Esophagus squamous epithelium (tissue), 4 donors: Measurements from ENCODE around the gene COX6A1.

ENCODE experiments used
- POLR2A ChIP-seq, 4 donors: fragments of 450-650 bp; IDR thresholded peaks; one replicate each; pipeline ENCODE4 v1.6.1; 2017; ENCODE audit warnings: antibody characterized with exemption in 4 of 4, mild to moderate bottlenecking in 4 of 4, moderate library complexity in 3 of 4
- TF ChIP-seq, protein P1 (sequence below), 6 experiments: fragments of 450-650 bp in 4 of 6; fragments of 200-600 bp in 2 of 6; sonication (generic) in 2 of 6; IDR thresholded peaks; one replicate each; pipeline ENCODE4 v1.5.1; 2016 to 2019; ENCODE audit warnings: antibody characterized with exemption in 6 of 6, mild to moderate bottlenecking in 4 of 6, moderate library complexity in 4 of 6

DNA sequence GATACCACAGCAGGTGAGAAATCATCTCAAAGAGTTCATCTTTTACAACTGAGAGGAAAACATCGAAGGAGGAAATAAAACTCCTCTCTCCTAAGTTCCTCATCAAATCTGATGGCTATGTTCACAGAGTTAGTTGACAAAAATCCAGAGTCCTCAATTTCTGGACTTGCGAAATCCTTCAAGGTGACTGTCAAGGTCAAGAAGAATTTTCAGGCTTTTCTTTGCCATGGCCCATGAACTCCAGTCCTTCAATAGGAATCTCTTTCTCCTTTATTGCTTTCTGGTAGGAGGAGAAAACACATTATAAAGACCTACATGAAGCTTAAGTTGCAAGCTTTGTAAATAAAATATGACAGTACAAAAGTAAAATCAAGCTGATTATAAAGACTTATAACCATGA lies 6.8 kb downstream of the COX6A1 start:
- TF ChIP-seq, protein P1, sequence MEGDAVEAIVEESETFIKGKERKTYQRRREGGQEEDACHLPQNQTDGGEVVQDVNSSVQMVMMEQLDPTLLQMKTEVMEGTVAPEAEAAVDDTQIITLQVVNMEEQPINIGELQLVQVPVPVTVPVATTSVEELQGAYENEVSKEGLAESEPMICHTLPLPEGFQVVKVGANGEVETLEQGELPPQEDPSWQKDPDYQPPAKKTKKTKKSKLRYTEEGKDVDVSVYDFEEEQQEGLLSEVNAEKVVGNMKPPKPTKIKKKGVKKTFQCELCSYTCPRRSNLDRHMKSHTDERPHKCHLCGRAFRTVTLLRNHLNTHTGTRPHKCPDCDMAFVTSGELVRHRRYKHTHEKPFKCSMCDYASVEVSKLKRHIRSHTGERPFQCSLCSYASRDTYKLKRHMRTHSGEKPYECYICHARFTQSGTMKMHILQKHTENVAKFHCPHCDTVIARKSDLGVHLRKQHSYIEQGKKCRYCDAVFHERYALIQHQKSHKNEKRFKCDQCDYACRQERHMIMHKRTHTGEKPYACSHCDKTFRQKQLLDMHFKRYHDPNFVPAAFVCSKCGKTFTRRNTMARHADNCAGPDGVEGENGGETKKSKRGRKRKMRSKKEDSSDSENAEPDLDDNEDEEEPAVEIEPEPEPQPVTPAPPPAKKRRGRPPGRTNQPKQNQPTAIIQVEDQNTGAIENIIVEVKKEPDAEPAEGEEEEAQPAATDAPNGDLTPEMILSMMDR (IDR thresholded peaks at IDR 0.05) = no peak
- TF ChIP-seq POLR2A (IDR thresholded peaks at IDR 0.05) = no peak
